Activated CD4-positive, alpha-beta T cell treated with anti-CD3 and anti-CD28 coated beads, Interleukin-10, Interleukin-2, amounts not matched to agents 100 ng/mL and 50 ng/mL, durations not matched to agents 16 hours and 8 hours (primary cell): Measurements from ENCODE around the gene SCRN2.

ENCODE experiments used
- DNase-seq: peaks from one replicate; pipeline ENCODE4 v3.0.0-alpha.2; 2020

Gene SCRN2

DNA sequence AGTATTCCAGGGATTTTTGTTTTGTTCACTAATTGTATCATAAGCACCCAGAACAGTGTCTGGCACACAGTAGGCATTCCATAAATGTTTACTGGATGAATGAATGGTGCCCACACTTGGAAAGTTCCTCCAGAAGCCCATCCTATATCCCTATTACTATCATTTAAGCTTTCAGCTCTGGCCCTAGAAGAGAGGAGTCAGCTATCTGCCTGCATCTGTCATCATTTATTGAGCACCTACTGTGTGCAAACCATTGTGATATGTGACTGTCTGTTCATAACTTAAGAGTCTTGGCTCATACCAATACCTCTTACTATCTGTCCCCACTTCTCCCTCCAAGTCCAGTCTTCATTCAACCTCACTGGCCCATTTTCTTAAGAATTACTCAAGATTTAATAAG is 30.0 kb upstream of the SCRN2 start:
- no peak for DNase-seq

DNA sequence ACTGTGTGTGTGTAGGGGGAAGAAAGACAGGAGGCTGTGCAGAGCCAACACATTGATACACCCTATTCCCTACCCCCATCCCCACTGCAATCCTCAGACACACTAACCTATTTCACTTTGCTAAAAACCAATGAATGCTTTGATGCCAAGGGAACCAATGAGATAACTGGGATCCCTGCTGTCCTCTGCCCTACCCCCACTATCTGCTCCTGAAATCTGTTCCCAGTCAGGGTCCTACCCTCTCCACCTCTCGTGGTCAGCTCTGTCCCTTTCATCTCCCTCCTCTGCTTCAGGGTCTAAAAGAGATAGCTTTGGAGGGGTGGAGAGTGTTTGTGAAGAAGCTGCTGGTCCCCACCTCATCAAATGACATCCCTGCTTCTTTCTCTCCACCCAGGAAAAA is 29.0 kb upstream of the SCRN2 start:
- no peak for DNase-seq

DNA sequence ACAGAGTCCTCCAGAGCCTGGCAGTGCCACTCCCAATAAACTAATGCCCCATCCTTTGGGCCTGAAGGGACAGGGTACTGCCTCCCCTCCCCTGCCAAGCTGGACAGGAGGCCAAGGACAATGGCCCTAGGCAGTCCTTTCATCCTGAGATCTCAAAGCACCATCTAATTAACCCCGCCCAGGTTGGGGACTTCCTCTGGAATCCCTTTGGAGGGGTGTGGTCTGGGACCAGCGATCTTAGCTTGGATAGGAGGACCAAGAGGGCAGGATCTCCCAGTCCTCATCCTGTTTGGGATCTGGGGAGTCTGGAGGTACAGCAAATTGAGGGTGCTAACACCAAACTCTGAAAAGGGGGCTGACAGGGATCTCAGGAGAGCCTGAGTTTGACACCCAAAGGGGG is 28.0 kb upstream of the SCRN2 start:
- no peak for DNase-seq

DNA sequence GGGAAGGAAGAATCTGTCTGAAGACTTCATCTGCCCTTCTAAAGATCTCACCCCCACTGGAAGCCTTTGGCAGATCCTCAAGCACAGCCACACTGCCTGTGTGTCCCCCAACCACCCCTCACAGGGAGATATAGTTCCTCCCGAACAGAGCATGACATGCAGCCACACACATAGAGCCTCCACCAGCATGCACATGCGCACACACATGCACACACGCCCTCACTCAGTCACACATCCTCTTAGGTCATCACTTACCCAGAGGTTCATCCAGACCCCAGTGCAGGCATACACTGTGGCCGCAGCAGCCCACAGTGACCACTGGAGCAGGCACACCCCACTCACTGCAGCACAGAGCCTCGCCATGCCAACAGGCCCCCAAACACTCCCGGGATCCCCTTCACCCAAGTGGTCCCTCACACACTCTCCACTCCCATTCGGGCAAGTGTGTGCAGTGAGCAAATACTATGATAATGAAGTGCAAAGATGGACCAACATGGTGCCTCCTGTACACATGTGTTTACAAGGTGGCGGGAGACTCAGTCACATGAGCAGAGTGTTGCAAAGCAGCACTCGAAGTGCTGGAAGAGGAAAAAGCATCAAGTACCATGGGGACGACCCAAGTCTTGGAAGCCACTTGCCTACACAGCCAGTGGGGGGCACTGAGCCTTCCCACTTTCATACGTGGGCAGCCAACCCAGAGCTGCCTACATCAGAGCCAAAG is 26.9 kb upstream of the SCRN2 start:
- DNase-seq, result no peak

DNA sequence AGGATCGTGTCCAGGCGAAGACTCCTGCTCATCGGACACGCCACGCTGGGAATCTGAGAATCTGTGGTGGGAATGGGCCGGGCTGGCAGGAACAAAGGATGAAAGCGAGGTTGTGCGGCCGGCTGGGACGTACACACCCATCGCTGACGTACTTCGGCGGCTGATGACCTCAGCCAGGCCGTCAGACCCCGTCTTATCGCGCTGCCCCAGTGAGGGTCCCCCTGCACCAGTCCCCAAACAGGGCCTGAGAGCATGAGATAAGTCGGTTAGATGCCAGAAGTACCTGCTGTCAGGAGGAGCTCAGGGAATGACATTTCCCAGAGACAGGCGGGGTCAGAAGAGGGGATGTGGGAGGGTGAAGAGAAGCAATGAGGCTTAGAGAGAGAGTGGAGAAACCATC is 25.9 kb upstream of the SCRN2 start:
- DNase-seq, result no peak

DNA sequence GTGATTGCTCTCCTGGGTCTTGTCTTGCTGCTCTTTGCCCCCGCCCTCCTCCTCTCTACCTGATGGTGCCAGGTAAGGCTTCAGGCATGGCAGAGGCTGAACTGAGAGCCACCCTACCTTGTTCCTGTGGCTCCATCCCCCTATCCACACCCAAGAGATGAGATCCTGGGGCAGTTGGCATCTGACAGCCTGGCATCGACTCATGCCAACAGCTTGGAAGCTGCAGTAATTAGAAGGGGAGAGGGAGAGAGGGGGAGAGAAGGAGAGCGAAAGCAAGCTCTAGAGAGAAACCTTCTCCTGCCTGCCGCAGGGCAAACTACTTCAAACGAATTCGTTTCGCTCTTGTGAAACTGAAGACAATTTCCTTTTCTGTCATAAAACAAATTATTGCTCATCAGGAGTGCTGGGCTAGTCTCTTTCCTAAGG is 23.7 kb upstream of the SCRN2 start:
- peak; percentile 66 for DNase-seq

DNA sequence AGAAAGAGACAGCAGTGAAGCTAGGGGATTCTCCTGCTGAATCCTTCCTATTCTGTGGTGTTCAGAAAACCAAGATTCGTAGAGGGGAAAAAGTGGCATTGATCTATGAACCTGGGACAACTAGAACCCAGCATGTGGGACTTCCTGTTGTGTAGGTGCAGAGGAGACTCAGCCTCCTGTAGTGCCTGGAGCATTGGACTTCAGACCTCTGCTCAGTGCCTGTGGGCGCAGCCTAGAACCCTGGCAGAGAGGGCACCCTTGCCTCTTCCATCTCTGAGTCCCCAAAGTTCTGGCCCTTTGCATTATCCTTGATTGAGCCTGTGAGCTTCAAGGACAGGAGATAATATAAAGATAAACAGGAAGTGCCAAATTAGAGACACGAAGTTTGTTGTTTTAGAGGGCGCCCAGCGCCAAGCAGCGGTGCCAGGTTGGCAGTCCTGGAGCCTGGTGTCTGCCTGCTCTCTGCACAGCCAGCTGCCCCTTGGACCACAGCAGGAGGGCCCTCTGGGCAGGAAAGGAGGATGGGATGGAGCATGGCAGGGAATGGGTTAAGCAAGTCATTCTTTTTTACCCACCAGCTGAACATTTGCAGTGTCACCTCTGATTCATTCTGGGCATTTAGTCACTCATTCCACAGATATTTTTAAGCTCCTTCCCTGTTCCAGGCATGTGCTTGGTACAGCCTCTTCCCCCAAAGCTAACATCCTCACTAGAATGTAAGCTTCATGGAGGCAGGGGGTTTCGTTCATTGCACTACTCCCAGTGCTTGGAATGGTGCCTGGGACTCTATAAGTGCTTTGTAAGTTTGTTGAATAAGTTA is 21.8 kb upstream of the SCRN2 start:
- no peak for DNase-seq

DNA sequence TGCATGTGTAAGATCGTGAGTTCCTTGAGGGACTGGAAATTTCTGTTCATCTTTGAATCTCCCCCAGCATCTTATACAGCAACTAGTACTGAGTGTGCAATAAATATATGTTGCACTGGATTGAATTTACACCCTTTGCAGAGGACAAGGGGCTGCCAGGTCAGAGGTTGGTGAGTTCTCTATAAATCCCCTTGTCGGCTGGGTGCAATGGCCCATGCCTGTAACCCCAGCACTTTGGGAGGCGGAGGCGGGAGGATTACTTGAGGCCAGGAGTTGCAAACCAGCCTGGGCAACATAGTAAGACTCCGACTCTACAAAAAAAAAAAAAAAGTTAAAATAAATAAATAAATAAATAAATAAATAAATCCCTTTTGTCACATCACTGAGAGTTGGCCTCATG is 19.3 kb upstream of the SCRN2 start:
- no peak for DNase-seq

DNA sequence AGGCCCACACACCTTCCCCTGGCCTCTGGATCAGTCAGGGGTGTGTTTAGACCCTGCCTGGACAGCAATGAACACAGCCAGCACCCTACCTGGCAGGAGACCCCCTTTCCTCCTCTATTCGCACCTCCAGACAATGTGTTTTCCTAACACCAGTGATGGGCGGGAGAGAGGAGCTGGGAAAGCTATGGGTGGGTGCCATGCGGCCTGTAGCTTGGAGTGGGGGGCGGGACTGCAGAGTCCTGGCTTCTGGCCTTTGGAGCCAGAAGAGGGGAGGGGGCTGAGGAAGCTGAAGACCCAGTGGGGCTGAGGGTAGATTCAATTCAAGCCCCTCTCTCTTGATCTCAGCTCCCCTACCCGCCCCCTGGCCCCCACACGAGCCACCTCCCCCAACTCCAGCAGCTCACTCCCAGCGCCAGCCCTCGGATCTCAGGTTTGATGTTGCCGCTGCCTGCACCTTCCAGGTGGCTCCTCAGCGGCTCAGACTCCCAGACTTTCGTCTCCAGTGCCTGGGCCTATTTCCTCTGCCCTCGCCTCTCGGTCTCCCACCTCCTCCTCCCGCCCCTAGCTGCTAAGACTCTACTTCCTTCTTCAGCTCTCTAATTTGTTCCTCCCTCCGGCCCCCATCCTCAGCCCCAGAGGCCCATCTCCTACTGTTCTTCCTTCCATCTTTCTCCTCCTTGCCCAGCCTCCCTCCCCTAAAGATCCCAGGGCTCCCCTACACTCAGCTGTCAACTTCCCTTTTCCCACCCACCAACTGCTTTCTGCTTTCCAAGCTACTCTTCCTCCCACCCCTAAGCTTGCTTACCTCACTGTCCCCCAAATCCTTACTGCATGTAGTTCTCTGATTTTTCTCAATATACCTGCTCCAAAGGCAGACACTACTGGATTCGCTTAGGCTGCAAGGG is 16.7 kb upstream of the SCRN2 start:
- DNase-seq, result no peak

DNA sequence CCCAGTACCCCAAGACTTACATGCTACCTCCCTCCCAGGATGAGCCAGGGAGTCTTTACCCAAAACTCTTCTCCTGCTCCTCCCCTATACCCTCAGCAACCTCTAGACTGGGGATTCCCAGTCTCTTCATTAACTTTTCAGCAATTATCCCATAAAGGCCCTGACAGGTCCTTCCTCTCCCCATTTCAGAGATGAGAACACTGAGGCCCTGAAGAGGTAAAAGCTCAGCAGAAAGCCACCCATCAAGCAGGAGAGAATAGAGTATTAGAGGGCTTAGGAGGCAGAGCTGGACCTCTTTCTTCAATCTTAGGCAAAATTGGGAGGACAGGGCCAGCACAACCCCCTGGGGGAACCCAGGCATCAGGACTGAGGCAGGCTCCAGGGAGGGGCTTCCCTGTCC is 15.8 kb upstream of the SCRN2 start:
- DNase-seq, result no peak

DNA sequence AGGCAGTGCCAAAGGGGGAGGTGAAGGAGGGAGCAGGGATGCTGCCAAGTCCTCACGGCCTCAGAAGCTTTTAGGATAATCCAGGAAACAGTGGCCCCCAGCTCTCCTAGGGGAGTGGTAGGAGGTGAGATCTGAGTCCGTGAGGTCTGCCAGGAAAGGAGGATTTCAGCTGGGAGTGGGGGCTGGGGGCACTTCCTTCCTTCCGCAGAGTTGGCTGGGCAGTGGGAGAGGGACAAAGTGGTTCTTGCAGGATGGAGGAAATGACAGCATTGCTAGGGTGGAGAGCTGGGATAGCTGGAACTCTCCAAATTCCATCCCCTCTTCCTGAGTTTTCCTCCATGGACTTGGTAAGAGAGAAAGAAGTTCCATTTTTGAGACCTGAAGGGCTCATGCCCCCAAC is 14.7 kb upstream of the SCRN2 start:
- no peak for DNase-seq

DNA sequence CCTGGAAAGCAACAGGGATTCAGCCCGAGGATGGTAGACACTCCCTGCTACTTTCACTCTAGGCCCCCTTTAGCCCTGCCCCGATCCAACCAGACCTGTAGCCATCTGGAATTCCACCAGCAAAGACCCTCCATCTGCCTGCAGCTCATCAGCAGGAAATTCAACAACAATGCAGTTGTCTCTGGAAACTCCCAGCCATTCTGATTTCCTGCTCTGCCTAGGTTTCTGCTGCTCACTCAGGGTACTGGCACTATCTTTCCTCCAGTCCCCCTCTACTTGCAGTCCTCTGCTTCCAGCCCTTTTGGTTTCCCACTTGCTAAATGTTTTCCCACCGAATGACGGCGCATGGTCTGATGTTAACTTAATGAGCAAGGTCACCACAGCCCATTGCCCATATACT is 12.5 kb upstream of the SCRN2 start:
- DNase-seq, result no peak

DNA sequence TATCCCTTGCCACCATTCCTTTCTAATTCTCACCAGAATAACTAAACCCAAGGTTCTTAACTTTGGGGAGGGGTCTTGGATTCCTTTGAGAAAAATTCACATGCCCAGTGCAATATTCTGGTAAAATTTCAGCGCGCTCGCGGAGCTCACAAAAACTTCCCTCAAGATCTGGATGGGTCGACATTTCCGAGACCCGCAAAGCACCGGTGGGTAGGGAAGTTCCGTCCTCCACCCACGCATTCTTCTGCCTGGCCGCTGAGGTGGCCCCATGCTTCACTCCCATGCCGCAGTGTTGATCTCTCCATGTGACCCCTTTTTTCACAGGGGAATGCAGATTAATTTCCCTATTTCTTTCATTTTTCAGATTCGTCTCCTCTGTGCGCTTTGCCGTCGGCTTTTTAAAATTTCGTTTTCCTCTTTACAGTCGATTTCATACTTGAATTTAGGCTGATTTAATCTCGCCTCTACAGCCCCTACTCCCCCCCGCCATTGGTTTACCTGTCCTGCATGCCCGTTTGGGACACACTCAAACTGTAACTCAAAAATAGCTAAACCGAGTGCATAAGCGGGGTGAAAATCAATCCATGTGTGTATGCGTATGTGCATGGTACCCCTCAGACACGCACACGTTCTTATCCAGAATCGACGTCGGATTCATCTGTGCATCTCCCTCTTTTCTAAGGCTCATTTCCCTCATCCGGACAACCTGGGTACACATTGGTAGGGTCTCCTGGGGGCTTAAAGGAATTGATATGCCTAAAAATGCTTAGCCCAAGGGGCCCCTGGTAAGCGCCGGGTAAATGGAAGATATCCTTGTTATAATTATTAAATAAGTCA is 11.3 kb upstream of the SCRN2 start:
- no peak for DNase-seq

DNA sequence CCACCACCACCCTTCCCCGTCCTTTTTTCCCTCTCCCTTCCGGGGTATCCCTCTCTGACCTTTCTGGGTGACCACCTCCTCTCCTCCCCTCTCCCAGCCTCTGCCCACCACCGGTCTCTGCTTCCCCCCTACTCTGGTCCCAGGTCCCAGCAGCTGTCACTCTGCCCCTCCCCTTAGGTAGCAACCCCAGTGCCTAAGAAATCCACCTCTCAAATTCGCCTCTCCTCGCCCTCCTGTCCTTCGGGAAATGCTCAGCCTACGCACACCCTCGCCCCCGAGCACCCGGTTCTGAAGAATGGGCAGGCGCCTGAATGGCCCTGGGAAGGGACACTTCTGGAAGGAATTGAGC is 10.7 kb upstream of the SCRN2 start:
- no peak for DNase-seq

DNA sequence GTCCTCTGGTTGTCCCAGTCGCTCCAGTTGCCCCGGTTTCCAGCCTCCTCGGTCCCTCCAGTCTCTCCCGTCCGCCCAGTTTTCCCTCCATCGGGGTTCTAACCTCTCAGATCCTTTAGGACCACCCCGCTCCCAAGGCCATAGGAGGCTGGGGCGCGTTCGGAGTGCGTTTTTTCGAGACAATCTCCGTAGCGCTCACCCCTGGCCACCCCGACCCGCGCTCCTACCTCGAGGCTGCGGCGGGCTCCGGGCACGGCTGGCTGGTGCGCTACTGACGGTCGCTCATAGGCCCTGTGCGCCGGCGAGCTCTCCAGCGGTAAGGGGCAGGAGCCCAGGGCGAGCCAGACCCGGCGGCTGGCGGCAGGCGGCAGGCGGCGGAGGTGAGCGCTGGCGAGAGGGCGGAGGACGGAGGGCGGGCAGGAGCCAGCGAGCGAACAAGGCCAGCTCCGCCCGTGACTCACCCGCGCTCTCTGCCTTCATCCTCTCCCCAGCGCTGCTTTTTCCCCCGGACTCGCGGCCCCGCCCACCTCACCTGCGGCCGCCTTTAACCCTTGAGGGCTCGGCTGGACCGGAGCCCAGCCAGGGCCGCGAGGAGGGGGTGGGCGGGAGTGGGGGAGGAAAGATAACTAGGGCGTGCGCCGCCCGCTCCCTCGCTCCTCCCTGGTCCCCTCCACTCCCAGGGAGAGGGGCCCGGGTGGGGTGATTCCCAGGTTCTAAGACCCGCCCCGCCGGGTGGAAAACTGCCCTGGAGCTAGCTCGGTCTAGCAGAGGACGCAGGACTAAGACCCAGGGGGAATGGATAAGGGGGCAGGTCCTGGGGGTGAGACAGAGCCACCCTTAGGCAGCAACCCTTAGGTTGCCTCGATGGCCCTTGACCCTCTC is 9.9 kb upstream of the SCRN2 start, which contains the start of gene SP6:
Gene SP6, minus strand, starts transcription at position 472 of the 882 bp plus-strand sequence. CDS start 2,734 bp downstream, outside the sequence.
- DNase-seq, result peak; percentile 52

DNA sequence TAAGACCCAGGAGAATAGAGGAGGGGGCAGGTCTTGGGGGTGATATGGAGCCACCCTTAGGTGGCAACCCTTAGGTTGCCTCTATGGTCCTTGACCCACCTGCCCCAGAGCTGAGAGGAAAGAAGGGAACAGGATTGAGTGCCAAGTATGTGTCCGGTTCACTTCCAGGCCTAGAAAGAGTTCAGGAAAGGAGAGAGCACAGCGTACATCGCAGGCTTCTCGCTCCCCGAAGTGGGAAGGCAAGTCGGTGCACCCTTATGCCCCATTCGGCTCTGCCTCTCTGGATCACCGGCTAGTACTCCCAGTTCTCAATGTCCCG is 9.3 kb upstream of the SCRN2 start:
- DNase-seq, result no peak

DNA sequence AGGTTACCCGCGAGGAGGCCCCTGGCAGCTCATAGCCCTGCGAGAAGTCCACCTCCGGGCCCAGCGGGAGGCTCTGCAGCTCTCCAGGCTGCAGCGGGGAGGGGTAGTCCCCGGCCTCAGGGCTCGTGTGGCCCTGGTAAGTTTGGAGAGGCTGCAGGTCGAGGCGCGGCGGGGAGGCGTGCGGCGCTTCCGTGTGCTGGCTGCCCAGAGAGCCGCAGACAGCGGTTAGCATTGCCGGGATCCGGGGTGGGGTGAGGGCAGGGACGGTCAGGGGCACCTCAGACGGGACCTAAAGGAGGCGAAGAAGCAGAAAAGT is 7.1 kb upstream of the SCRN2 start:
- no peak for DNase-seq

DNA sequence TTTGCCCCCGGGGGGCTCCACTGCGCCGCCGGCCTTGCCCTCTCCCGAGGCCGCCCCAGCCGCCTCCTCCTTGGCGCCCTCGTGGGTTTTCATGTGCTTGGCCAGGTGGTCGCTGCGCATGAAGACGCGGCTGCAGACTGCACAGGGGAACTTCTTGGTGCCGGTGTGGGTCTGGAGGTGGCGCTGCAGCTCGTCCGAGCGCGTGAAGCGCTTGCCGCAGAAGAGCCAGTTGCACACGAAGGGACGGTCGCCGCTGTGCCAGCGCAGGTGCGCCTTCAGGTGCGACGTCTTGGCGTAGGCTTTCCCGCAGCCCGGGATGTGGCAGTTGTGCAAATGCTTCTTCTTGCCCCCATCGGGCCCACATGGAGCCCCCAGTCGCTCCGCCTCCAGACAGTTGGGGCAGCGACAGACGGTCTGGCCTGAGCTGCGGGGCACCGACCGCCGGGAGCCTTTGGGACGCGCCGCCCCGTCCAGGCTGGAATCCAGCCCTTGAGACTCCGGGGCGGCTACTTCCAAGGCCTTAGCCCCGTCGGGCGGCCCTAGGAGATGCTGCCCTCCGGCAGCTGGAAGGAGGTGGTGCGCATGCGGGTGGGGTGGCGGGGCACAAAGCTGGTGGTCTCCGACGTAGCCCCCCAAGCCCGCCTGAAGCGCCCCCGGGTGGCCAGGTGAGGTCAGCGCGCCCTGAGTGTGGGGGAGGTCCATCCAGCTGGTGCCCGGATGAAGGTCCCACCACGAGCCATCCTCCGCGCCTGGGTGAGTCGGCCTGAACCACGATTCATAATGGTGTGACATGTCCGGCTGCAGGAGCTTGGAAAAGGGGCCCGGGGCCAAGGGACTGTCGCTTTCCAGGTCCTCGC is 6.5 kb upstream of the SCRN2 start:
- peak; percentile 31 for DNase-seq

DNA sequence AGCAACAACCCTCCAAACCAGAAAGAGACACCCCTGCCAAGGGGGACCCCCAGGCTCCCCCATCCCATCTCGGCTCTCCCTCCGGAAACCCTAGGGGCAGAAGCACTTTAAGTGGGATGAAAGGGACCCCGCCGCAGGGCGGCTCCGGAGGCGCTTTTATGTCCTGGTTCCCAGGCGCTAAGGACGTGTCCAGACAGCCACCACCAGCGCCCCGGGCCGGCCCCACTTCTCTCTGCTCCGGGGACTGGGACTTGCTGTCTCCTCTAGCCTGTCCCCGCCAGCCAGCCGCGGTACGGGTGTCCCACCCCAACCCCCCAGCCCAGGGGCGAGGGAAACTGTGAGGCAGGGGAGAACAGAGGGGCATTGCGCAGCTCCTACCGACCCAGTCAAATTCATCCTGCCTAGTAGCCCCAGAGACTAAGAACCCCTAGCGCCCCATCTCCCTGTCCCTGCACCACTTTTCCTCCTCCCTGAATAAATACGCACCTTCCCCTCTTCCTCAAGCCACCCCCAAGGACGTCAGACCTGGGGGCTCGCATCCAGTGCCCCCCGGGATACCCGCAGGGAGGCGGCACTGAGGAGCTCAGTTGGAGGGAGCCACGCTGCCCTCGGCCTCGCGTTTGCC is 5.8 kb upstream of the SCRN2 start:
- no peak for DNase-seq

DNA sequence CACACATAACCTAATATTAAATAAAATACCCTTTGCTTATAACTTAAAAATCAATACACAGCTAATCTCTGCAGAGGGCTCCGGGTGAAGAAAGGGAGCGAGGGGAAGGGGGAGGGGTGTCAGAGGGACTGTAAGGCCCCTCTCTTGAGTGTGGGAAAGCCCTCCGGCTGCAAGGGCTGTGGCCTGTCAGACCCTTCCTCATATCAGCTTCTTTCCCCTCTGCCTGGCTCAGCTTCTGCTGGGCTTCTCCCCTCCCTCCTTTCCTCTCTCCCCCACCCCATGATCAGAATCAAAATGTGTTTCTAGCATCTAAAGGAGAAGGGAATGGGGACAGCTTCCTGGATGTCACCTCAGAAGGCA is 4.6 kb upstream of the SCRN2 start:
- no peak for DNase-seq
